Sciatic nerve (tissue), 2 donors: ENCODE data around the gene TRIM65. TPM values are rescaled to one million over a fixed set of nuclear protein-coding genes. Genes with fewer than 3 reads are reported as not detected.

ENCODE experiments used
- ATAC-seq: fragments of 200-7000 bp; cut with Tn5 transposase; one replicate; pipeline ENCODE4 v1.9.1; 2020; ENCODE audit warnings: mild to moderate bottlenecking, moderate library complexity
- DNase-seq: peaks from one replicate; pipeline ENCODE4 v3.0.0-alpha.2; 2020; ENCODE audit warnings: low spot score
- intact Hi-C: fragments of 100-400 bp; cut with DNase I; formaldehyde crosslinking; loops from one replicate; pipeline ENCODE4 v1.14.2; 2022
- total RNA-seq: library from RNA; stranded (reverse); fragmentation: NEBNext Ultra II Directional; extraction: Animal tissue kit (Norgen Biotek cat#: 25700); gene quantifications from one replicate; pipeline ENCODE4 v1.2.1, GENCODE V29; 2021
- donor health status: DM: no; HTN: no; CAD: no.
- donor health status: DM: no; HTN: no; CAD: no.

Gene TRIM65
- total RNA-seq, result 24.7 TPM

GRCh38 chr17:75896415-75897159 lies at the start of gene TRIM65:
Gene TRIM65 (minus strand): TSS chr17:75896951. CDS start chr17:75896937, 14 bp downstream.
- DNase-seq (peak; percentile 91), ATAC-seq (peak; percentile 78)
- intact Hi-C loops, result no loop called here

GRCh38 chr17:75945211-75945610 lies 48.5 kb upstream of the TRIM65 start:
- DNase-seq (no peak), ATAC-seq (no peak)
- intact Hi-C loops, result no loop called here

- DNase-seq (no peak), ATAC-seq (no peak)
- intact Hi-C loops, result no loop called here
Measured at GRCh38 chr17:75943491-75943890, 46.7 kb upstream of the TRIM65 start.

- no peak for ATAC-seq
- DNase-seq, result no peak
- intact Hi-C loops, result no loop called here
Measured at GRCh38 chr17:75942473-75942872, 45.7 kb upstream of the TRIM65 start.

GRCh38 chr17:75941442-75941819 lies 44.7 kb upstream of the TRIM65 start:
- no peak for DNase-seq
- ATAC-seq, result peak; percentile 14
- intact Hi-C loops, result no loop called here

GRCh38 chr17:75940727-75941441 lies 44.1 kb upstream of the TRIM65 start, which contains the start of gene FBF1:
Gene FBF1 (minus strand): TSS chr17:75941042. CDS start chr17:75938149, 2,893 bp downstream.
- DNase-seq, result peak; percentile 94
- peak; percentile 99 for ATAC-seq
- intact Hi-C loops, result no loop called here

- no peak for DNase-seq
- no peak for ATAC-seq
- intact Hi-C loops, result no loop called here
Measured at GRCh38 chr17:75937652-75938051, 40.9 kb upstream of the TRIM65 start.

GRCh38 chr17:75933808-75934207 lies 37.1 kb upstream of the TRIM65 start:
- intact Hi-C loops, result no loop called here
- ATAC-seq, result no peak
- no peak for DNase-seq

GRCh38 chr17:75932852-75933251 lies 36.1 kb upstream of the TRIM65 start:
- intact Hi-C loops, result no loop called here
- DNase-seq, result no peak
- no peak for ATAC-seq

GRCh38 chr17:75931062-75931461 lies 34.3 kb upstream of the TRIM65 start:
- no peak for DNase-seq
- no peak for ATAC-seq
- intact Hi-C loops, result no loop called here

- intact Hi-C loops, result no loop called here
- no peak for DNase-seq
- no peak for ATAC-seq
Measured at GRCh38 chr17:75927286-75927922, 30.7 kb upstream of the TRIM65 start.

- DNase-seq, result no peak
- intact Hi-C loops, result no loop called here
- ATAC-seq, result no peak
Measured at GRCh38 chr17:75926456-75926855, 29.7 kb upstream of the TRIM65 start.

GRCh38 chr17:75925912-75926311 lies 29.2 kb upstream of the TRIM65 start:
- ATAC-seq, result no peak
- DNase-seq, result no peak
- intact Hi-C loops, result no loop called here

- ATAC-seq (no peak), DNase-seq (no peak)
- intact Hi-C loops, result no loop called here
Measured at GRCh38 chr17:75925103-75925502, 28.4 kb upstream of the TRIM65 start.

- DNase-seq (no peak), ATAC-seq (no peak)
- intact Hi-C loops, result no loop called here
Measured at GRCh38 chr17:75922963-75923874, 26.5 kb upstream of the TRIM65 start.

GRCh38 chr17:75922173-75922961 lies 25.6 kb upstream of the TRIM65 start:
- intact Hi-C loops, result no loop called here
- DNase-seq (no peak), ATAC-seq (no peak)

- no peak for DNase-seq
- ATAC-seq, result no peak
- intact Hi-C loops, result no loop called here
Measured at GRCh38 chr17:75921596-75921995, 24.8 kb upstream of the TRIM65 start.

- intact Hi-C loops, result no loop called here
- DNase-seq, result no peak
- no peak for ATAC-seq
Measured at GRCh38 chr17:75920045-75920560, 23.4 kb upstream of the TRIM65 start.
